ENCODE results near the gene TCF23.
"Not testable (repeated sequence)": the region's sequence is repeated elsewhere in the genome, so short reads cannot be mapped to it uniquely, and the experiment has no call there.

Gene TCF23

GRCh38 chr2:27154488-27154887 is 5.7 kb downstream of the TCF23 start:
- no peak for DNase-seq (ENCODE audit: low spot score)

DNA sequence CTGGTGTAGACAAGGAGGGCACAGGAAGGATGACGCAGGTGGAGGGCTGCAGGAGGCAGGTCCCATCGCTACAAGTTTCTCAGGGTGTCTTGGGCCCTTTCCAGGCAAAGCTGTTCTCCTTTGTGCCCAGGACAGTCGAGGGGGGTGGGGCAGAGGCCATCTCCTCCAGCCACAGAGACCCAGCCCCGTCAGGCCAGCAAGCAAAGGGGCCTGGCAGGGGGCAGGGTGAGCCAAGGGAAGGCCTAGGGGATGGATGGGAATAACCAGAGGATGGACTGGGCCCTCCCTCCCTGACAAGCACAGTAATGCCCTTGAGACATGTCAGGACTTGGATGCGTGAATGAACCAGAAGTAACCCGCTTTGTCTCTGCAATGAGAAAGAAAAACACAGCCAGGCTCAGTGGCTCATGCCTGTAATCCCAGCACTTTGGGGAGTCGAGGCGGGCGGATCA is 6.3 kb downstream of the TCF23 start:
- DNase-seq (ENCODE audit: low spot score): no peak

- no peak for DNase-seq (ENCODE audit: low spot score)
Observed at GRCh38 chr2:27158468-27158867, 9.7 kb downstream of the TCF23 start.

DNA sequence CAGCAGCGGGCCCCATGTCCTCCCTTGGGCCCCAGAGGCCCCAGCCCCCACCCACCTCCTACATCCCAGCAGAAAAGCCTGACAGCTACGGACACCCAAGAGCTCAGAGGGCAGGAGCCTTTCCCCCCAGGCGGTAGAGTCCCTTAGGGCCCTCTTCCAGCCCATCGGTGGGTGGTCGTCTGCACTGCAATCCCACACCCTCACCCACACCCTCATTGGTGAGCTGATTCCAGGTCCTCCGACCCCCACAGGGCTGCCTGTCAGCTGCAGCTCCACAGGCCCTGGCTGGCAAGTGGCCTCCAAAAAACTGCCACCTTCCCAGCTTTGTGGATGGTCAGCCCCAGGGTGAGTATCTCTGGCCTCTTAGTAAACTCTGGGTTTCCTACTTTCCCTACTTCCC is 10.5 kb downstream of the TCF23 start:
- DNase-seq (ENCODE audit: low spot score): no peak

GRCh38 chr2:27160191-27160590 is 11.4 kb downstream of the TCF23 start:
- DNase-seq (ENCODE audit: low spot score): no peak

DNA sequence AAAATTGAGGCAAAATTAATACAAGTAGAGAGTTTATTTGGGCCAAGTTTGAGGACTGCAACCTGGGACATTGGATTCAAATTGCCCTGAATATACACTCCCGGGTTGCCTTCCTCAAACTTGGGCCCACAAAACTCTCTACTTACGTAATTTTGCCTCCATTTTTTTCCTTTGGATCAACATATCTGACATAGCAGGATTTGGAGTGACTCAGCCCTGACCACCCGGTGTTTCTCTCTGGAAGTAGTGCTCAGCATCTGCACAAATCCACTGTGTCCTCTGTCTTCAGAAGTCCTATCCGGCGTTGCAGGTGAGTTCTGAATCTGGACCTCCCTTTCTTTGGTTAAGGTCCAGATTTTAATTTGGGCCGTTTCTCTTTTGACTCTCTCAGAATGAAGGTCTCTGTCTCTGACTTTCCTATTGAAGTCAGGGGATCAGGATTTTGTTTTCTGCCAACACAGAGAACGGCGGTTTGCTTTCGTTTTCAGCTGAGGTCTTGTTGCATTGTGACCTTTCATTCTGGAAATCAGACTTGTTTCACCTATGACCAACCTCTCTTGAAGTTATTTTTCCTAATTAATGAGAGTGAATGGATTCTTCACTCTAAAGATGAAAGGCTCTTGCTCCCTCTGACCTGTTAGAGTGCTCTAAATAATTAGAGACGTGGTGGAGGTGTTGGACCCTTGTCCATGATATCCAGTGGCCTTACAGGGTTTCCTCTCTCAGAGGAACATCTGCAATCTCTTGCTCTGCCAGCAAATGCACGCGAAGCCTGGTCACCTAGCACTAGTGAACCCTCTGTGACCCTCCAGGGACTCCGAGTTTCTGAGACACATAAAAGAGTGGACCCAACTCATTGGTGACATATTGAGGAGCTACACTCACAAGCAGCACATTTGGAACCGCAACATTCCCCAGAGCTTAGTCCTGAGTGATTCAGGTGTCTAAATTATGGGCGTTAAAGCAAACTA is 13.6 kb downstream of the TCF23 start:
- DNase-seq (ENCODE audit: low spot score): peak; percentile 55

DNA sequence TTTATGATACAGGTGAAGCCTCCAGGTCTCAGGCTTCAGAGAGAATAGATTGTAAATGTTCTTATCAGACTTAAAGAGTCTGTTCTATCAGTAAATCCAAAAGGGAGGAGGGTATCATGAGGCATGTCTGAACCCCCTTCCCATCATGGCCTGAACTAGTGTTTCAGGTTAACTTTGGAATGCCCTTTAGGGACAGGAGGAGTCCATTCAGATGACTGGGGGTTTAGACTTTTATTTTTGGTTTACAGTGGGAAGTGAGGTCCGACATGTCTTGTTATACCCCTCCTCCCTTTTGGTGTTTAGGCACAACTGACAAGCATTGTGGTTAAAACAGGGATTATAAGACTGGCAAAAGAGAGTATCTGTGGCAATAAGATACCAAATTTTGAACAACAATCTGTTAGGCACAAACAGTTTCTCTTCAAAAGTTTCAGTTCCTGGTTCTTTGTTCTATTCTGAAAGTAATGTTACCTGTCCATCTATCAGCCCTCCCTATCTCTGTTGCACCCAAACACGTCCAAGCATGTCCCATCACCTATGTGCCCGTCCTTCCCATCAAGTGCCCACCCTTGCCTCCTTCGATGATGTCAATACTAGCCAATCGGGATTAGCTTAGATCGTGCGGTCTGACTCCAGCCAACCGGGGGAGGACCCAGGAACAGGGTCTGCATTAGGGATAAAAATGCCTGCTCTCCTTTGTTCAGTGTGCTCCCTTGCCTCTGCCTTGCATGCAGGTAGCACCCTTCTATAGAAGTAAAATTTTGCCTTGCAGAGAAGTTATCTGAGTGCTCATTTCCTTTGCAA is 16.4 kb downstream of the TCF23 start:
- DNase-seq (ENCODE audit: low spot score): no peak

GRCh38 chr2:27170581-27171337 is 22.0 kb downstream of the TCF23 start:
- no peak for DNase-seq (ENCODE audit: low spot score)

GRCh38 chr2:27171351-27171848 is 22.6 kb downstream of the TCF23 start:
- DNase-seq (ENCODE audit: low spot score): no peak

DNA sequence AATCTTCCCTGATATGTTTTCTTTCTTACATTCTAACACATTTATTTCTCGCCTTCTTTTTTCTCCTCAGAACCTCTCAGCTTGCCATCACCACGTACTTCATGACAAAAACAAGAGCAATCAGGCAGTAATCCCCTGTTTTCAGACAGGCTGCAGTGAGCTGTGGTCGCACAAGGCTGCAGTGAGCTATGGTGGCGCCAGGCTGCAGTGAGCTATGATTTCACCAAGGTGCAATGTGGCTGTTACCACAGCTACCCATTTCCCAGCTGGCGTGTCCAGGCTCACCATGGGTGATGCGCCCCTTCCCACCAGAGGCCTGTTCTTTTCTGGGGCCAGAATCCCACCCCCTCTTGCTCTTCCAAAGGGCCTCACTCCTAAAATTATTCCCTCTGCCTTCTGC is 25.8 kb downstream of the TCF23 start:
- DNase-seq (ENCODE audit: low spot score): no peak

DNA sequence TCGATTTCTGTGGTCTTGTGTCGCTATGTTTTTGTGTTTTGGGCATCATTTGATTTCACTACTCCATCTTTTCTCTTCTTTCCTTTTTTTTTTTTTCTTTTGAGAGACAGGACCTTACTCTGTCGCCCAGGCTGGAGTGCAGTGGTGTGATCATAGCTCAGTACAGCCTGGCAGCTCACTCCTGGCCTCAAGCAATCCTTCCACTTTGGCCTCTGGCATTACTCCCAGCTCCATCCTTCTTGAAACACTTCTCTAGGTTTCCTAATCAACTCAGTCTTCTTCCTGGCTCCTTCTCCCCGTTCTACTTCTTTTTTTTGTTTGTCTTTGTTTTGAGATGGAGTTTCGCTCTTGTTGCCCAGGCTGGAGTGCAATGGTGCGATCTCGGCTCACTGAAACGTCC is 26.5 kb downstream of the TCF23 start:
- no peak for DNase-seq (ENCODE audit: low spot score)

DNA sequence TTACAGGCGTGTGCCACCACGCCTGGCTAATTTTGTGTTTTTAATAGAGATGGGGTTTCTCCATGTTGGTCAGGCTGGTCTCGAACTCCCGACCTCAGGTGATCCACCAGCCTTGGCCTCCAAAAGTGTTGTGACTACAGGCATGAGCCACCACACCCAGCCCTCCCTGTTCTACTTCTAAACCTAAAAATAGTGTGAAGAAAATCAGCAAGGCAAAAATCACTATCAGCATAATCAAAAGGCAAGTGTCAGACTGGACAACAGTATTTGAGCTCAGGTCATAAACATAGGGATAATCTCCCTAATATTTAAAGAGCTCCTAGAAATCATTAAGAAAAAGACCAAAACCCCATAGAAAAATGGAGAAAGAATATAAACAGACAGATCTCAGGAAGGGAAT is 27.0 kb downstream of the TCF23 start:
- not testable (repeated sequence) for DNase-seq (ENCODE audit: low spot score)

- DNase-seq (ENCODE audit: low spot score): no peak
Observed at GRCh38 chr2:27177441-27178351, 28.9 kb downstream of the TCF23 start.

- no peak for DNase-seq (ENCODE audit: low spot score)
Observed at GRCh38 chr2:27178469-27178868, 29.7 kb downstream of the TCF23 start.

DNA sequence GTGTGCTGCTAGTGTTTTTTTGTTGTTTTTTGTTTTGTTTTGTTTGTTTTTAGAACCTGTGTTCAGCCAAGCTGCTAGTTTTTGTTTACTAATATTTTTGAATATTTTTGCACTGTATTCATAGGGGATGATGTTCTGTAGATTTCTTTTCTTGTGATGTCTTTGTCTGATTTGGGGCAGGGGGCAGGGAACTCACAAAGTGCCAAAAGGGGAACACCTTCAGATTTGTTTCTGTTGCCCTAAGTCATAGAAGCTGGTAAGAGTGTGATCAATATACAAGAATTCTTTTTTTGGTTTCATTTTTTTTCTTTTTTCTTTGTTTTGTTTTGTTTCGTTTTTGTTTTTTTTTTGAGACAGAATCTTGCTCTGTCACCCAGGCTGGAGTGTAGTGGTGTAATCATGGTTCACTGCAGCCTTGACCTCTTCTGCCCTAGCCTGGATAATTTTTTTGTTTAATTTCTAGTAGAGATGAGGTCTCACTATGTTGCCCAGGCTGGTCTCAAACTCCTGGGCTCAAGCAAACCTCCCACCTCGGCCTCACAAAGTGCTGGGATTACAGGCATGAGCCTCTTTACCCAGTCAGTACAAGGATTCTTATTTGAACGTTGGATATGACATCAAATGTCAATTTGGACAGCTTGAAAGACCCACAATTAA is 30.7 kb downstream of the TCF23 start:
- no peak for DNase-seq (ENCODE audit: low spot score)

DNA sequence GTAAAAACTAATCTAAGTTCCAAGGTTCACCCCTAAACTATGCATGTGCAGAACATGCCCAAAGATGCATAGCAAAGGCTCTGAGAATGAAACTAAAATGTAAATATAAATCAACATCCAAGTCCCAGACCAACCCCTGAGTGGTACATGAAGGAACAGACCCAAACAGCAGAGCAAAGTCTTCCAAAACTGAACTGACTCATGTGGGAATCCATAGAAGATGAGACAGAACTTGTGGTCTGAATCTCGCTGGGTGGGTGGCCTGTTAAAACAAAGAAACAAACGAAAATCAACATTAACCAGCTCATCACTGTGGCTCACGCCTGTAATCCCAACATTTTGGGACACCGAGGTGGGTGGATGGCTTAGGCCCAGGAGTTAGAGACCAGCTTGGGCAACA is 33.5 kb downstream of the TCF23 start:
- peak; percentile 41 for DNase-seq (ENCODE audit: low spot score)

- DNase-seq (ENCODE audit: low spot score): no peak
Observed at GRCh38 chr2:27184115-27184514, 35.3 kb downstream of the TCF23 start.

GRCh38 chr2:27185331-27186026 is 36.7 kb downstream of the TCF23 start:
- peak; percentile 67 for DNase-seq (ENCODE audit: low spot score)

GRCh38 chr2:27186613-27187345 is 38.0 kb downstream of the TCF23 start:
- no peak for DNase-seq (ENCODE audit: low spot score)

Measured in hepatic stellate cell (primary cell).